Activated T-cell treated with anti-CD3 and anti-CD28 coated beads for 48 hours (primary cell): ENCODE data around the gene RNU7-1.

Source experiments
- DNase-seq: peaks from one replicate; pipeline ENCODE4 v3.0.0-alpha.2; 2020; ENCODE audit warnings: low read depth

RNU7-1 gene

GRCh38 chr12:6917491-6918231 is 26.0 kb upstream of the RNU7-1 start:
- no peak for DNase-seq

GRCh38 chr12:6919588-6919987 is 24.0 kb upstream of the RNU7-1 start:
- DNase-seq = no peak

GRCh38 chr12:6921539-6921938 is 22.1 kb upstream of the RNU7-1 start:
- DNase-seq = no peak

GRCh38 chr12:6921996-6922946 is 21.3 kb upstream of the RNU7-1 start:
- no peak for DNase-seq

- DNase-seq = no peak
Measured at GRCh38 chr12:6923003-6923732, 20.4 kb upstream of the RNU7-1 start.

- no peak for DNase-seq
Measured at GRCh38 chr12:6923851-6924250, 19.8 kb upstream of the RNU7-1 start.

- DNase-seq = no peak
Measured at GRCh38 chr12:6925239-6925539, 18.4 kb upstream of the RNU7-1 start.

- DNase-seq = no peak
Measured at GRCh38 chr12:6925540-6926279, 17.9 kb upstream of the RNU7-1 start.

- peak; percentile 32 for DNase-seq
Measured at GRCh38 chr12:6927379-6928021, 16.1 kb upstream of the RNU7-1 start, which contains the start of gene ATN1. Gene ATN1, plus strand, starts transcription at chr12:6927959. Its CDS starts 6,043 bp downstream, at chr12:6934002.

- DNase-seq = no peak
Measured at GRCh38 chr12:6928022-6928702, 15.5 kb upstream of the RNU7-1 start.

- DNase-seq = no peak
Measured at GRCh38 chr12:6928703-6929407, 14.8 kb upstream of the RNU7-1 start.

- DNase-seq = no peak
Measured at GRCh38 chr12:6929466-6930452, 13.9 kb upstream of the RNU7-1 start.

- no peak for DNase-seq
Measured at GRCh38 chr12:6932766-6933165, 10.8 kb upstream of the RNU7-1 start.

GRCh38 chr12:6934110-6934509 is 9.5 kb upstream of the RNU7-1 start:
- no peak for DNase-seq

GRCh38 chr12:6935371-6936193 is 8.0 kb upstream of the RNU7-1 start:
- no peak for DNase-seq

- DNase-seq = no peak
Measured at GRCh38 chr12:6936194-6936635, 7.4 kb upstream of the RNU7-1 start.

GRCh38 chr12:6936636-6937480 is 6.8 kb upstream of the RNU7-1 start:
- no peak for DNase-seq
